Lower lobe of right lung (tissue), 2 donors: ENCODE measurements around the gene CEACAM3. TPM values are rescaled to one million over a fixed set of nuclear protein-coding genes. Genes with fewer than 3 reads are reported as not detected.
A peak's percentile ranks its signal among the peaks of the same experiment; 100 is the strongest.

Experiments
- ATAC-seq, 2 donors: fragments of 200-7000 bp; cut with Tn5 transposase; one replicate each; pipeline ENCODE4 v1.9.1; 2020 to 2022; ENCODE audit warnings: mild to moderate bottlenecking in 2 of 2, moderate library complexity in 2 of 2
- DNase-seq: peaks from one replicate; pipeline ENCODE4 v3.0.0-alpha.2; 2020
- H3K27ac ChIP-seq: fragments of 200-600 bp; one replicate; pipeline ENCODE4 v1.8.0; 2022
- H3K27me3 ChIP-seq: fragments of 200-600 bp; one replicate; pipeline ENCODE4 v1.8.0; 2022; ENCODE audit warnings: low read depth
- H3K36me3 ChIP-seq: fragments of 200-600 bp; one replicate; pipeline ENCODE4 v1.8.0; 2022; ENCODE audit warnings: mild to moderate bottlenecking
- H3K4me1 ChIP-seq: fragments of 200-600 bp; one replicate; pipeline ENCODE4 v1.8.0; 2022
- H3K4me3 ChIP-seq: fragments of 200-600 bp; one replicate; pipeline ENCODE4 v1.8.0; 2022; ENCODE audit warnings: mild to moderate bottlenecking
- H3K9me3 ChIP-seq: fragments of 200-600 bp; one replicate; pipeline ENCODE4 v1.8.0; 2022
- intact Hi-C: fragments of 100-400 bp; cut with DNase I; formaldehyde crosslinking; loops from one replicate; pipeline ENCODE4 v1.11.0; 2022
- total RNA-seq: library from RNA; stranded (reverse); fragmentation: NEBNext Ultra II Directional; extraction: Animal tissue kit (Norgen Biotek cat#: 25700); gene quantifications from one replicate; pipeline ENCODE4 v1.2.1, GENCODE V29; 2021
- TF ChIP-seq, protein P1 (sequence below): fragments of 200-600 bp; IDR thresholded peaks from one replicate; pipeline ENCODE4 v1.8.0; 2022; ENCODE audit warnings: antibody characterized with exemption, mild to moderate bottlenecking
- donor health status: DM: no; HTN: yes; CAD: no; lungs with severe emphysema.

CEACAM3 gene
- total RNA-seq, 1 donor from 2014 or later = 4.3 TPM

DNA sequence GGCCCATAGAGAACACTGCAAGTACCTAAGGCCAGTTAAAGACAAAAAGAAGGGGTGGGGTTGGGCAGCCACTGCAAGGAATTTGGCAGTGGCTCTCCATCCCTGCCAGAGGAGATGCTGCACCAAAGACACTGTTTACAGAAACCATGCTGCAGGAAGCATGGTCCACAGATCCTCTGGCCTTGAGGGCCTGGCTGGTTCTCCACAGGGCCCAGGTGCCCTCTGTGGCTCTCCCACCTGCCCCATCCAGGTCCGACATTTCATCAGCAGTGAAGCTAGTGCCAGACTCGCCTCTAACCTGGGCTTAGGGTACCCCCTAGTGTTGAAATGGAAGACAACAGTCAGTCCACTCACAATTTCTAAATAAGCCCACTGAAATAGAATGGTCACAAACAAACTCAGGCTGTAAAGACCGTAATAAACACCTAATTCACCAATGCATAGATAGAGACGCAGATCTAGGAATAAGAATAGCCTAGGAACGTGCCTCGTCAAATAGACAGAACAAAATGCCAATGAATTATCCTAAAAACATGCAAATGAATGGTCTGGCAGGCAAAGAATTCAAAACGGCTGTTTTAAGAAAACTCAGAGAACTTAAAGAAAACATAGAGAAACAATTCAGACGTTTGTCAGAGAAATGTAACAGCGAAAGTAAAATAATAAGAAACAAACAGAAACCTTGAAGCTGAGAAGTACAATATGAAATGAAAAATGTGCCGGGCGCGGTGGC is 24.8 kb downstream of the CEACAM3 start:
- TF ChIP-seq, protein P1, sequence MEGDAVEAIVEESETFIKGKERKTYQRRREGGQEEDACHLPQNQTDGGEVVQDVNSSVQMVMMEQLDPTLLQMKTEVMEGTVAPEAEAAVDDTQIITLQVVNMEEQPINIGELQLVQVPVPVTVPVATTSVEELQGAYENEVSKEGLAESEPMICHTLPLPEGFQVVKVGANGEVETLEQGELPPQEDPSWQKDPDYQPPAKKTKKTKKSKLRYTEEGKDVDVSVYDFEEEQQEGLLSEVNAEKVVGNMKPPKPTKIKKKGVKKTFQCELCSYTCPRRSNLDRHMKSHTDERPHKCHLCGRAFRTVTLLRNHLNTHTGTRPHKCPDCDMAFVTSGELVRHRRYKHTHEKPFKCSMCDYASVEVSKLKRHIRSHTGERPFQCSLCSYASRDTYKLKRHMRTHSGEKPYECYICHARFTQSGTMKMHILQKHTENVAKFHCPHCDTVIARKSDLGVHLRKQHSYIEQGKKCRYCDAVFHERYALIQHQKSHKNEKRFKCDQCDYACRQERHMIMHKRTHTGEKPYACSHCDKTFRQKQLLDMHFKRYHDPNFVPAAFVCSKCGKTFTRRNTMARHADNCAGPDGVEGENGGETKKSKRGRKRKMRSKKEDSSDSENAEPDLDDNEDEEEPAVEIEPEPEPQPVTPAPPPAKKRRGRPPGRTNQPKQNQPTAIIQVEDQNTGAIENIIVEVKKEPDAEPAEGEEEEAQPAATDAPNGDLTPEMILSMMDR = peak; percentile 58
- ATAC-seq (peak; percentile 87 to 90), DNase-seq (peak; percentile 53)
- H3K27ac ChIP-seq = no peak overlapping the region
- H3K27me3 ChIP-seq = peaks cover 7% of the 10 kb centered on the region
- H3K9me3 ChIP-seq = no peaks in the 10 kb centered on the region
- H3K4me3 ChIP-seq = no peak overlapping the region
- intact Hi-C loops = no loop called here
- H3K36me3 ChIP-seq = no peaks in the 10 kb centered on the region
- no peaks in the 10 kb centered on the region for H3K4me1 ChIP-seq

DNA sequence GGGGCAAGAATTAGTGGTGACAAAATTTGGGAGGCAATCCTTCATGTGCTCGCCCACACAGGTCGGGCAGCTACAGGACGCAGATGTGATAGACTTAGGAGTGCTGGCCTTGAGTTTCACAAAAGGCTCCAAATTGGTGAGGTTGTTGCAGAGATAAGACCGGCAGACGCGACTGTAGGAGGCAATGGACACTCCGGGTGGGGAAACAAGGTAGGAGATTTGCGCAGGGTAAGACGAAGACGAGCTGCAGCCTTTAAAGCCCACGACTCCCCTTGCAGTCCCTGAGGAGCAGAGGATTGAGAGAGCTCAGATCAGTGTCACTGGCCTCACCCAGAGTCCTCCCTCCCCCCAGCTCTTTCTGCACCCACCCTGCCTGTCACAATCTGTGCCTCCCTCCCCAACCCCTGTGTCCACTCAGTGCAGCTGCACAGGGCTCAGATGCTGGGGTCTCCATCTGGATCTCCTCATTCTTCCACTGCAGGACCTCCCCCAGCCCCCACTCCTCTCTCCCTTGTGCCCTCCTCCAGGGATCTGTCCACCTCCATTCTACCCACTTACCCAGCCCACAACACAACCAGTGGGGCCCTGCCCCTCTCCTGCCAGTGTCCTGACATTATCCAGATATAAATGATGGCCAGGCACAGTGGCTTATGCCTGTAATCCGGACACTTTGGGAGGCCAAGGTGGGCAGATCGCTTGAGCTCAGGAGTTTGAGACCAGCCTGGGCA is 41.8 kb downstream of the CEACAM3 start:
- Histone ChIP-seq H3K27ac (no peak overlapping the region), H3K4me3 (no peak overlapping the region), H3K36me3 (no peaks in the 10 kb centered on the region), H3K27me3 (peaks cover 58% of the 10 kb centered on the region), H3K4me1 (no peaks in the 10 kb centered on the region), H3K9me3 (no peaks in the 10 kb centered on the region)
- DNase-seq = no peak
- no peak for ATAC-seq
- intact Hi-C loops = no loop called here
- TF ChIP-seq, protein P1 = no peak

DNA sequence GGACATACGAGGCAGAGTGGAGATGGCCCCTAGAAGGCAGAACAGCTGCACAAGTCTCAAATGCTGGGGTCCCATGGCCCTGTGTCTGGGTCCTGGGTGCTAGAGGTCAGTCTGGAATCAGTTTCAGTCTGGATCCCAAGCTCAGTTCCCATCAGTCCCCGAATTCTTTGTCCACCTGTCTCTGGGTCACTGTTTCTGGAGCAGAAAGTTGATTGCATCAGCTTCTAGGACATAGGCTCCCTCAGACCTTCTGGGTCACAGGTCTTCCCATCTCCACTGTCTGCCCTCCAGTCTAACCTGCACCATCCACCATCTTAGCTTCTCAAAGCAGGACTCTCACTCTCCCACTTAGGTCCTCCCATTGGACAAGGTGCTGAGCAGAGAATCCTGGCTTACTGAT is 42.8 kb downstream of the CEACAM3 start:
- intact Hi-C loops = no loop called here
- peaks cover 58% of the 10 kb centered on the region for H3K27me3 ChIP-seq
- TF ChIP-seq, protein P1 = no peak
- no peaks in the 10 kb centered on the region for H3K9me3 ChIP-seq
- no peaks in the 10 kb centered on the region for H3K36me3 ChIP-seq
- DNase-seq = no peak
- no peak overlapping the region for H3K27ac ChIP-seq
- H3K4me3 ChIP-seq = no peak overlapping the region
- H3K4me1 ChIP-seq = no peaks in the 10 kb centered on the region
- ATAC-seq = no peak

DNA sequence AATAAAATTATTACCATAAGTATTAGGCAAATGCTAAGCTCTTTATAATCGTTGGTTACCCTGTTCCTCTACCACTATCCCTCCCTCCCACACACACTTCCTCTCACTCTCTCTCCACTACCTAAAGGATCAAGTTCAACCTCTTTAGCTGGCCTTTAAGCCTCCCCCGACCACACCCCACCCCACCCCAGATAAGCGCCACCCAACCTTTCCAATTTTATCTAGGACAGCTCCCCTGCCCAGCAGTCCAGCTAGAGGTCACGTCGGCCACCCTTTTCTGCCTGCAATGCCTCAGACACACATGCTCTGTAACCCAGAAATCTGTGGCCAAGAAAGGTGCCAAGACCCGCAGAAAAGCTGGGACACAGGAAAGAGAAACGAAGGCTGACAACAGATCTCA is 47.0 kb downstream of the CEACAM3 start:
- DNase-seq (no peak), ATAC-seq (no peak)
- H3K4me1 ChIP-seq = no peaks in the 10 kb centered on the region
- no peaks in the 10 kb centered on the region for H3K36me3 ChIP-seq
- no peak overlapping the region for H3K4me3 ChIP-seq
- H3K27ac ChIP-seq = no peak overlapping the region
- TF ChIP-seq, protein P1 = no peak
- no peaks in the 10 kb centered on the region for H3K9me3 ChIP-seq
- intact Hi-C loops = no loop called here
- H3K27me3 ChIP-seq = peaks cover 30% of the 10 kb centered on the region

DNA sequence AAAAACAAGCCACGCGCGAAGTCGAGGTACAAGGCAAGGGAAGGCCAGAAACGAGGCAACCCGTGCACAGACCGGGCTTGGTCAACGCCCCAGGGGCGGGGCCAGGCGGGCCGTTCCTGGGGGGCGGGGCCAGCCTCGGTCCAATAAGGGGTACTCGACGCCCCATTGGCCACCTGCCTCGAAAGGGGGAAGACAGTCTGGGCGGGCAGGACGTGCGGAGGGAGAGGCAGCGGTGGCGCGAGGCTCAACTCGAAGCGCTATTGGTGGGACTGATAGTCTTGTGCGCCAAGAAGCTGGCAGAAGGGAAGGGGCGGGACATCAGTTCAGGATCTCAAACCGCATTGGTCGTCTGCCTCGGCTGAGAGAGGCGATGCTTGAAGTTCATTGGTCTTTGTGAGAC is 48.2 kb downstream of the CEACAM3 start, which contains the start of gene LYPD4:
Gene LYPD4, minus strand, starts transcription at position 83 of the 400 bp plus-strand sequence. CDS start 5,398 bp downstream, outside the sequence.
- Histone ChIP-seq H3K36me3 (no peaks in the 10 kb centered on the region), H3K4me1 (no peaks in the 10 kb centered on the region), H3K9me3 (no peaks in the 10 kb centered on the region), H3K4me3 (no peak within 1 kb of the TSS), H3K27me3 (peaks cover 21% of the 10 kb centered on the region), H3K27ac (no peak within 1 kb of the TSS)
- TF ChIP-seq, protein P1 = no peak
- intact Hi-C loops = no loop called here
- ATAC-seq = no peak
- no peak for DNase-seq
